ENCODE data around the gene OR2V2. TPM values are rescaled to one million over a fixed set of nuclear protein-coding genes. Genes with fewer than 3 reads are reported as not detected.
A peak's percentile ranks its signal among the peaks of the same experiment; 100 is the strongest.
"Not testable (repeated sequence)": the region's sequence is repeated elsewhere in the genome, so short reads cannot be mapped to it uniquely, and the experiment has no call there.

Gene OR2V2
- polyA plus RNA-seq, 3 donors: 0.03 TPM; not detected in 2

- DNase-seq (ENCODE audit: extremely low read depth in 1 of 11, low read depth in 9 of 11, low spot score in 4 of 11): no peak
These were observed 16.9 kb downstream of the OR2V2 start for GRCh38 chr5:181164076-181164952.

GRCh38 chr5:181166812-181167733 is 19.7 kb downstream of the OR2V2 start:
- DNase-seq (ENCODE audit: extremely low read depth in 1 of 11, low read depth in 9 of 11, low spot score in 4 of 11): no peak

GRCh38 chr5:181167814-181168488 is 20.6 kb downstream of the OR2V2 start:
- DNase-seq (ENCODE audit: extremely low read depth in 1 of 11, low read depth in 9 of 11, low spot score in 4 of 11): no peak

GRCh38 chr5:181168595-181169118 is 21.3 kb downstream of the OR2V2 start:
- DNase-seq (ENCODE audit: extremely low read depth in 1 of 11, low read depth in 9 of 11, low spot score in 4 of 11): no peak

- DNase-seq (ENCODE audit: extremely low read depth in 1 of 11, low read depth in 9 of 11, low spot score in 4 of 11): peak in 1 of 11 donors; percentile 29
These were observed 22.3 kb downstream of the OR2V2 start for GRCh38 chr5:181169459-181170236.

GRCh38 chr5:181170237-181170825 is 22.9 kb downstream of the OR2V2 start:
- no peak for DNase-seq (ENCODE audit: extremely low read depth in 1 of 11, low read depth in 9 of 11, low spot score in 4 of 11)

GRCh38 chr5:181170996-181171395 is 23.6 kb downstream of the OR2V2 start:
- DNase-seq (ENCODE audit: extremely low read depth in 1 of 11, low read depth in 9 of 11, low spot score in 4 of 11): no peak

GRCh38 chr5:181171782-181172181 is 24.4 kb downstream of the OR2V2 start:
- no peak for DNase-seq (ENCODE audit: extremely low read depth in 1 of 11, low read depth in 9 of 11, low spot score in 4 of 11)

GRCh38 chr5:181173027-181173419 is 25.6 kb downstream of the OR2V2 start:
- no peak for DNase-seq (ENCODE audit: extremely low read depth in 1 of 11, low read depth in 9 of 11, low spot score in 4 of 11)

- DNase-seq (ENCODE audit: extremely low read depth in 1 of 11, low read depth in 9 of 11, low spot score in 4 of 11): no peak
These were observed 26.3 kb downstream of the OR2V2 start for GRCh38 chr5:181173420-181174342.

- DNase-seq (ENCODE audit: extremely low read depth in 1 of 11, low read depth in 9 of 11, low spot score in 4 of 11): no peak
These were observed 29.0 kb downstream of the OR2V2 start for GRCh38 chr5:181176254-181176952.

- DNase-seq (ENCODE audit: extremely low read depth in 1 of 11, low read depth in 9 of 11, low spot score in 4 of 11): not testable (repeated sequence)
These were observed 30.2 kb downstream of the OR2V2 start for GRCh38 chr5:181177559-181177958.

GRCh38 chr5:181181650-181182565 is 34.5 kb downstream of the OR2V2 start:
- peak in 2 of 11 donors; percentile 48 to 55 for DNase-seq (ENCODE audit: extremely low read depth in 1 of 11, low read depth in 9 of 11, low spot score in 4 of 11)

- DNase-seq (ENCODE audit: extremely low read depth in 1 of 11, low read depth in 9 of 11, low spot score in 4 of 11): no peak
These were observed 35.3 kb downstream of the OR2V2 start for GRCh38 chr5:181182651-181183050.

- no peak for DNase-seq (ENCODE audit: extremely low read depth in 1 of 11, low read depth in 9 of 11, low spot score in 4 of 11)
These were observed 37.4 kb downstream of the OR2V2 start for GRCh38 chr5:181184845-181185216.
